Measurements from ENCODE around the gene PDE7B.
A peak's percentile ranks its signal among the peaks of the same experiment; 100 is the strongest.

The PDE7B gene

DNA sequence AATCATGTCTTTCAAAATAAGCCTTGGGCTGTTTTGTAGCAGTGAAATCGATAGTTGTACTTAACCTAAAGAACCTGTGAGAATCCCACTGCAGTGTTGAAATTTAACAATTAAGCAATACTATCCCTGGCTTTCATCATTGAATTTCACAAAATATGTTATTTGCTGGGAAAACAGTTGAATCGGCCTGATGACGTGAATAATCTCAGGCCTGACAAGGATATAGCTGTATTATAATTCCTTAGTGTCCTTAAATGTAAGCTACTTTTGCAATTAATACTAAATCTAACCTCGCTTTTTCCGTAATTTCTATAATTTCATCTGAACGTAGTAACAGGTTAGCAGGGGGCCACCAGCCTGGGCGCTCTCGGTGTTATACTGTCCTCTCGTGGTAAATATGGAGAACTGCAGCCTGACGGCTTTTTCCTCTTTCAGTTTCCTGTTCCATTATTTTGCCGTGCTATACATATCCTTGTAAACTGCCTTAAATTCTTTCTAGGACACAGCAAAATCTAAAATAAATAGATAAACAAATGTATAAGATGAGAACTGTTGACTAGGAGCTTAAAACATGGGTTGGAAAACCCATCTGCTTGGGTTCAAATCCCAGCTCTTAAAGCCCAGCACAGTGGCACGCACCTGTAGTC lies 374.6 kb downstream of the PDE7B start:
- no peaks in the 10 kb centered on the region for H3K36me3 ChIP-seq (replicated peaks; ENCODE audit: insufficient read depth, low read length)
- no peak for TF ChIP-seq EZH2 (optimal IDR thresholded peaks at IDR 0.05; ENCODE audit: low read depth, low read length)
- TF ChIP-seq EZH2phosphoT487 (IDR thresholded peaks at IDR 0.05; ENCODE audit: low read length): no peak
- TF ChIP-seq, protein P1, sequence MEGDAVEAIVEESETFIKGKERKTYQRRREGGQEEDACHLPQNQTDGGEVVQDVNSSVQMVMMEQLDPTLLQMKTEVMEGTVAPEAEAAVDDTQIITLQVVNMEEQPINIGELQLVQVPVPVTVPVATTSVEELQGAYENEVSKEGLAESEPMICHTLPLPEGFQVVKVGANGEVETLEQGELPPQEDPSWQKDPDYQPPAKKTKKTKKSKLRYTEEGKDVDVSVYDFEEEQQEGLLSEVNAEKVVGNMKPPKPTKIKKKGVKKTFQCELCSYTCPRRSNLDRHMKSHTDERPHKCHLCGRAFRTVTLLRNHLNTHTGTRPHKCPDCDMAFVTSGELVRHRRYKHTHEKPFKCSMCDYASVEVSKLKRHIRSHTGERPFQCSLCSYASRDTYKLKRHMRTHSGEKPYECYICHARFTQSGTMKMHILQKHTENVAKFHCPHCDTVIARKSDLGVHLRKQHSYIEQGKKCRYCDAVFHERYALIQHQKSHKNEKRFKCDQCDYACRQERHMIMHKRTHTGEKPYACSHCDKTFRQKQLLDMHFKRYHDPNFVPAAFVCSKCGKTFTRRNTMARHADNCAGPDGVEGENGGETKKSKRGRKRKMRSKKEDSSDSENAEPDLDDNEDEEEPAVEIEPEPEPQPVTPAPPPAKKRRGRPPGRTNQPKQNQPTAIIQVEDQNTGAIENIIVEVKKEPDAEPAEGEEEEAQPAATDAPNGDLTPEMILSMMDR (IDR thresholded peaks at IDR 0.05; ENCODE audit: low read length): peak; percentile 99
- peak overlapping the region; percentile 52; the same call in 1 of the 2 replicates for H3K4me2 ChIP-seq (ENCODE audit: low read depth, low read length)
- H4K20me1 ChIP-seq (ENCODE audit: insufficient read depth, low read length): no peaks in the 10 kb centered on the region
- peak; percentile 39 for DNase-seq
- no peaks in the 10 kb centered on the region for H3F3A ChIP-seq (ENCODE audit: insufficient read depth, low read length)
- H3K79me2 ChIP-seq (ENCODE audit: low read length): no peaks in the 10 kb centered on the region
- peak overlapping the region; percentile 39 for H3K4me3 ChIP-seq (ENCODE audit: low read length)
- no peak overlapping the region for H3K27ac ChIP-seq (ENCODE audit: low read length)
- H3K9ac ChIP-seq (ENCODE audit: low read length): no peak overlapping the region
- H2AFZ ChIP-seq (ENCODE audit: low read length): peak overlapping the region; percentile 47
- peaks cover 5% of the 10 kb centered on the region; the same call in 1 of the 2 replicates for H3K4me1 ChIP-seq (ENCODE audit: low read length)
- no peaks in the 10 kb centered on the region for H3K9me3 ChIP-seq (replicated peaks; ENCODE audit: insufficient read depth, low read length)
- H3K9me2 ChIP-seq (replicated peaks; ENCODE audit: insufficient read depth, low read length): no peaks in the 10 kb centered on the region
- no peaks in the 10 kb centered on the region for H3K27me3 ChIP-seq (replicated peaks; ENCODE audit: insufficient read depth, low read length)

DNA sequence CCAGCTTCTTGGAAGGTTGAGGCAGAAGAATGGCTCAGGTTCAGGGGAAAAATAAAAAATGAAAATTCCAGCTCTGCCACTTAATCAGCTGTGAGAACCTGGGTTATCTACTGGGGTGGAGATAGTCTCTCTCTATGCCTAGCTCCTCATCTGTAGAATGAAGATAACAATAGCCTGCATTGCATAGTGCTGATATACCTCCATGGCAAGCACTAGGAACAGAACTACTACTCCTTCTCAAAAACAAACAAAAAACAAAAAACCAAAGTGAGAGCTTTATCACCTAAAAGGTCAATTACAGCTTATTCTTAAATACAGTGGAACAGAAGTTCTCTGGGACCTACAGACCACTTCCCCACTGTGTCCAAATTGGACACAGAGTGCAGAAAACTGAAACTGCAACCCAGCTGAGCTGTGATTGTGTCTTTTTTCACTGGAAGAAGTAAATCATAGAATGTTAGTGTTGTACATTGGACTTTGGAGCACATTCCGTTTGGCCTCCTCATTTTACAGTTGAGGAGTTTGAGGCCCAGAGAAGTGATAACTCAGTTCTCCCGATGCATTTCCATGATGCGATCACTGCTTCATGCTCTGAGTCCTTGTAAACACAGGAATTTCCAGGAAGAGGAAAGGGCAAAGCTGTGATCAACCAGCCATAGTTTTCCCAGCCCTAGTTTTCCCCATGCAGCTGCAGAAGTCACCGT lies 375.3 kb downstream of the PDE7B start:
- no peaks in the 10 kb centered on the region for H3K27me3 ChIP-seq (replicated peaks; ENCODE audit: insufficient read depth, low read length)
- no peaks in the 10 kb centered on the region for H3K79me2 ChIP-seq (ENCODE audit: low read length)
- peak overlapping the region; percentile 47 for H2AFZ ChIP-seq (ENCODE audit: low read length)
- no peak overlapping the region for H3K27ac ChIP-seq (ENCODE audit: low read length)
- H3K4me3 ChIP-seq (ENCODE audit: low read length): peak overlapping the region; percentile 39
- no peak for DNase-seq
- H3F3A ChIP-seq (ENCODE audit: insufficient read depth, low read length): no peaks in the 10 kb centered on the region
- H3K4me1 ChIP-seq (ENCODE audit: low read length): peaks cover 5% of the 10 kb centered on the region; the same call in 1 of the 2 replicates
- no peaks in the 10 kb centered on the region for H3K36me3 ChIP-seq (replicated peaks; ENCODE audit: insufficient read depth, low read length)
- H3K9ac ChIP-seq (ENCODE audit: low read length): no peak overlapping the region
- no peaks in the 10 kb centered on the region for H3K9me3 ChIP-seq (replicated peaks; ENCODE audit: insufficient read depth, low read length)
- H3K9me2 ChIP-seq (replicated peaks; ENCODE audit: insufficient read depth, low read length): no peaks in the 10 kb centered on the region
- no peaks in the 10 kb centered on the region for H4K20me1 ChIP-seq (ENCODE audit: insufficient read depth, low read length)
- peak overlapping the region; percentile 52; the same call in 1 of the 2 replicates for H3K4me2 ChIP-seq (ENCODE audit: low read depth, low read length)
- TF ChIP-seq, protein P1 (IDR thresholded peaks at IDR 0.05; ENCODE audit: low read length): no peak
- TF ChIP-seq EZH2phosphoT487 (IDR thresholded peaks at IDR 0.05; ENCODE audit: low read length) (no peak), EZH2 (optimal IDR thresholded peaks at IDR 0.05; ENCODE audit: low read depth, low read length) (no peak)

DNA sequence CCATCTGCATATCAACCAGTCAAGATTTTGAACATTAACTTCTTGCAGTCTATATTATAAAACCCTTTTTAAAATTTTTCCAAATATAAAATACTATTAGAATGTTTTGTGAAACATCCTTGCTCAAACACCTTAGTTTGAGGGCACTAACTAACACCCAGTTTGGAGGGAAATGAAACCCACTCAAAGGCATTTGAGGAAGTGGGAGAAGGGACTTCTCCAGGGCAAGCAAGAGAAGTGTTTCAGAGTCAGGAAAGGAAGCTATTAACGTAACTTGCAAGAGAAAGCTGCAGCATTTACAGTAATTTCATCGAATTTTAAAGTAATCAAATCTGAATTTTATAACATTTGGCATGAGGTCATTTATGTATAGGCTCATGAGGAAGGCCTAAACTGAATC lies 377.3 kb downstream of the PDE7B start:
- TF ChIP-seq EZH2phosphoT487 (IDR thresholded peaks at IDR 0.05; ENCODE audit: low read length): no peak
- TF ChIP-seq, protein P1 (IDR thresholded peaks at IDR 0.05; ENCODE audit: low read length): no peak
- no peak for TF ChIP-seq EZH2 (optimal IDR thresholded peaks at IDR 0.05; ENCODE audit: low read depth, low read length)
- Histone ChIP-seq H4K20me1 (ENCODE audit: insufficient read depth, low read length) (no peaks in the 10 kb centered on the region), H2AFZ (ENCODE audit: low read length) (no peak overlapping the region), H3K4me1 (ENCODE audit: low read length) (peaks cover 5% of the 10 kb centered on the region; the same call in 1 of the 2 replicates), H3K4me2 (ENCODE audit: low read depth, low read length) (no peak overlapping the region), H3F3A (ENCODE audit: insufficient read depth, low read length) (no peaks in the 10 kb centered on the region), H3K27me3 (replicated peaks; ENCODE audit: insufficient read depth, low read length) (no peaks in the 10 kb centered on the region), H3K9me3 (replicated peaks; ENCODE audit: insufficient read depth, low read length) (no peaks in the 10 kb centered on the region), H3K9me2 (replicated peaks; ENCODE audit: insufficient read depth, low read length) (no peaks in the 10 kb centered on the region), H3K27ac (ENCODE audit: low read length) (no peak overlapping the region), H3K79me2 (ENCODE audit: low read length) (no peaks in the 10 kb centered on the region), H3K9ac (ENCODE audit: low read length) (no peak overlapping the region), H3K4me3 (ENCODE audit: low read length) (no peak overlapping the region), H3K36me3 (replicated peaks; ENCODE audit: insufficient read depth, low read length) (no peaks in the 10 kb centered on the region)
- no peak for DNase-seq

Measured in MM.1S (cell line).